Thoracic aorta (tissue), 2 donors: ENCODE results near the gene GRAMD2A. TPM values are rescaled to one million over a fixed set of nuclear protein-coding genes. Genes with fewer than 3 reads are reported as not detected.
A peak's percentile ranks its signal among the peaks of the same experiment; 100 is the strongest.

ENCODE experiments used
- ATAC-seq: fragments of 150-250 bp; one replicate; pipeline ENCODE4 v1.8.0; 2017; ENCODE audit warnings: low read depth; ENCODE audit not compliant: insufficient number of reproducible peaks, low FRiP score
- DNase-seq: peaks from one replicate; pipeline ENCODE4 v3.0.0-alpha.2; 2020; ENCODE audit warnings: low spot score
- H3K27ac ChIP-seq, 2 donors: fragments of 200-600 bp; sonication (generic); 1 replicate in 1 of 2; 2 replicates in 1 of 2; pipeline ENCODE4 v1.5.1; 2016; ENCODE audit warnings: mild to moderate bottlenecking in 2 of 2, moderate library complexity in 2 of 2
- H3K27me3 ChIP-seq: fragments of 200-600 bp; sonication (generic); replicated peaks from 2 replicates; pipeline ENCODE4 v1.6.0; 2016; ENCODE audit warnings: mild to moderate bottlenecking; ENCODE audit not compliant: insufficient read depth
- H3K36me3 ChIP-seq: fragments of 200-600 bp; sonication (generic); one replicate; pipeline ENCODE4 v1.5.1; 2016
- H3K4me1 ChIP-seq, 2 donors: fragments of 200-600 bp; sonication (generic); 1 replicate in 1 of 2; 2 replicates in 1 of 2; pipeline versions ENCODE4 v1.5.1 to v1.6.0; 2016; ENCODE audit warnings: low read depth in 2 of 2, mild to moderate bottlenecking in 1 of 2; ENCODE audit not compliant: control insufficient read depth in 1 of 2
- H3K4me3 ChIP-seq: fragments of 200-600 bp; sonication (generic); 2 replicates; pipeline ENCODE4 v1.5.1; 2016; ENCODE audit warnings: mild to moderate bottlenecking
- H3K9me3 ChIP-seq: fragments of 200-600 bp; sonication (generic); 2 replicates; pipeline ENCODE4 v1.5.1; 2016
- CTCF ChIP-seq: fragments of 200-600 bp; sonication (generic); IDR thresholded peaks from one replicate; pipeline ENCODE4 v1.5.1; 2019; ENCODE audit warnings: antibody characterized with exemption
- total RNA-seq, 2 donors: library from RNA; depleted of rRNA; stranded (reverse); fragments of >200 nt; gene quantifications; one replicate each; pipeline versions ENCODE4 v1.1.0 to v1.2.3, GENCODE V29; 2016

The GRAMD2A gene
- total RNA-seq, 2 donors from 2014 or later: 0.85 TPM; not detected in 1

GRCh38 chr15:72160696-72161245 is 36.8 kb downstream of the GRAMD2A start:
- Histone ChIP-seq H3K4me1 (peaks cover 0 to 5% of the 10 kb centered on the region in 2 donors), H3K4me3 (no peak overlapping the region), H3K9me3 (no peaks in the 10 kb centered on the region), H3K36me3 (no peaks in the 10 kb centered on the region), H3K27ac (no peak overlapping the region), H3K27me3 (no peaks in the 10 kb centered on the region)
- no peak for TF ChIP-seq CTCF
- DNase-seq: no peak
- no peak for ATAC-seq

GRCh38 chr15:72156928-72157327 is 40.7 kb downstream of the GRAMD2A start:
- no peak overlapping the region for H3K27ac ChIP-seq
- TF ChIP-seq CTCF: no peak
- ATAC-seq: no peak
- H3K36me3 ChIP-seq: no peaks in the 10 kb centered on the region
- H3K27me3 ChIP-seq: no peaks in the 10 kb centered on the region
- DNase-seq: no peak
- peaks cover 0 to 24% of the 10 kb centered on the region in 2 donors for H3K4me1 ChIP-seq
- H3K4me3 ChIP-seq: no peak overlapping the region
- no peaks in the 10 kb centered on the region for H3K9me3 ChIP-seq

- TF ChIP-seq CTCF: peak; percentile 79
- Histone ChIP-seq H3K4me3 (peak overlapping the region; percentile 73), H3K36me3 (no peaks in the 10 kb centered on the region), H3K27me3 (no peaks in the 10 kb centered on the region), H3K27ac (peak overlapping the region; percentile 68 to 83), H3K4me1 (peaks cover 0 to 24% of the 10 kb centered on the region in 2 donors), H3K9me3 (no peaks in the 10 kb centered on the region)
- peak; percentile 48 for DNase-seq
- peak; percentile 82 for ATAC-seq
Measured at GRCh38 chr15:72155635-72156616, 41.7 kb downstream of the GRAMD2A start.

GRCh38 chr15:72155003-72155621 is 42.5 kb downstream of the GRAMD2A start:
- Histone ChIP-seq H3K27ac (peak overlapping the region; percentile 68 to 83), H3K27me3 (no peaks in the 10 kb centered on the region), H3K4me3 (peak overlapping the region; percentile 73), H3K4me1 (peaks cover 0 to 24% of the 10 kb centered on the region in 2 donors), H3K36me3 (no peaks in the 10 kb centered on the region), H3K9me3 (no peaks in the 10 kb centered on the region)
- ATAC-seq: peak; percentile 36
- DNase-seq: peak; percentile 71
- TF ChIP-seq CTCF: no peak

GRCh38 chr15:72154316-72154715 is 43.3 kb downstream of the GRAMD2A start:
- Histone ChIP-seq H3K27ac (no peak overlapping the region), H3K4me3 (no peak overlapping the region), H3K4me1 (peaks cover 0 to 24% of the 10 kb centered on the region in 2 donors), H3K27me3 (no peaks in the 10 kb centered on the region), H3K9me3 (no peaks in the 10 kb centered on the region), H3K36me3 (no peaks in the 10 kb centered on the region)
- no peak for TF ChIP-seq CTCF
- ATAC-seq (no peak), DNase-seq (no peak)
